Amniotic epithelial cell (primary cell): ENCODE measurements around the gene TMEM86A.
"Not testable (repeated sequence)": the region's sequence is repeated elsewhere in the genome, so short reads cannot be mapped to it uniquely, and the experiment has no call there.

Experiments
- DNase-seq: peaks from one replicate; pipeline ENCODE4 v3.0.0-alpha.2; 2010; ENCODE audit warnings: low read depth

The TMEM86A gene

GRCh38 chr11:18698341-18699268 lies at the start of gene TMEM86A:
TMEM86A (plus strand) TSS chr11:18698779; CDS start chr11:18698887, 108 bp downstream.
- DNase-seq: peak; percentile 73

- no peak for DNase-seq
These were observed 48.2 kb upstream of the TMEM86A start for GRCh38 chr11:18650353-18650752.

GRCh38 chr11:18650859-18651557 lies 47.6 kb upstream of the TMEM86A start:
- peak; percentile 61 for DNase-seq

GRCh38 chr11:18657673-18658072 lies 40.9 kb upstream of the TMEM86A start:
- DNase-seq: no peak

- DNase-seq: not testable (repeated sequence)
These were observed 33.2 kb upstream of the TMEM86A start for GRCh38 chr11:18665353-18665872.

GRCh38 chr11:18668131-18668530 lies 30.4 kb upstream of the TMEM86A start:
- peak; percentile 48 for DNase-seq

- DNase-seq: peak; percentile 7
These were observed 29.4 kb upstream of the TMEM86A start for GRCh38 chr11:18669219-18669596.

GRCh38 chr11:18669711-18670110 lies 28.9 kb upstream of the TMEM86A start:
- no peak for DNase-seq

GRCh38 chr11:18671246-18671645 lies 27.3 kb upstream of the TMEM86A start:
- no peak for DNase-seq

- peak; percentile 67 for DNase-seq
These were observed 26.4 kb upstream of the TMEM86A start for GRCh38 chr11:18672209-18672608.

GRCh38 chr11:18676803-18677202 lies 21.8 kb upstream of the TMEM86A start:
- DNase-seq: no peak

- no peak for DNase-seq
These were observed 21.0 kb upstream of the TMEM86A start for GRCh38 chr11:18677560-18677959.

- peak; percentile 16 for DNase-seq
These were observed 16.6 kb upstream of the TMEM86A start for GRCh38 chr11:18681949-18682348.

GRCh38 chr11:18682466-18682865 lies 16.1 kb upstream of the TMEM86A start:
- no peak for DNase-seq

- no peak for DNase-seq
These were observed 14.3 kb upstream of the TMEM86A start for GRCh38 chr11:18684267-18684666.

GRCh38 chr11:18691467-18692140 lies 7.0 kb upstream of the TMEM86A start:
- not testable (repeated sequence) for DNase-seq

- no peak for DNase-seq
These were observed 5.4 kb upstream of the TMEM86A start for GRCh38 chr11:18692941-18693760.

- peak; percentile 55 for DNase-seq
These were observed 1.8 kb upstream of the TMEM86A start for GRCh38 chr11:18696638-18697225.

- no peak for DNase-seq
These were observed 1.0 kb upstream of the TMEM86A start for GRCh38 chr11:18697576-18697975.

- DNase-seq: peak; percentile 21
These were observed 654 bp downstream of the TMEM86A start for GRCh38 chr11:18699269-18699596.

GRCh38 chr11:18699848-18700261 lies 1.3 kb downstream of the TMEM86A start:
- no peak for DNase-seq
